Non-pigmented ciliary epithelial cell (primary cell): ENCODE measurements around the gene F11R.
"Not testable (repeated sequence)": the region's sequence is repeated elsewhere in the genome, so short reads cannot be mapped to it uniquely, and the experiment has no call there.

Experiments used
- DNase-seq: peaks from one replicate; pipeline ENCODE4 v3.0.0-alpha.2; 2010; ENCODE audit warnings: low read depth

F11R gene

GRCh38 chr1:160971618-160972056 lies 49.3 kb downstream of the F11R start:
- no peak for DNase-seq

GRCh38 chr1:160963521-160963920 lies 57.4 kb downstream of the F11R start:
- no peak for DNase-seq

GRCh38 chr1:160961419-160961818 lies 59.5 kb downstream of the F11R start:
- DNase-seq, result no peak

- no peak for DNase-seq
Measured at GRCh38 chr1:160956966-160957365, 64.0 kb downstream of the F11R start.

- no peak for DNase-seq
Measured at GRCh38 chr1:160954158-160955104, 66.5 kb downstream of the F11R start, which contains the start of gene ITLN2. Gene ITLN2, minus strand, starts transcription at chr1:160954809. Its CDS starts 68 bp downstream, at chr1:160954741.

- no peak for DNase-seq
Measured at GRCh38 chr1:160953030-160953429, 67.9 kb downstream of the F11R start.

GRCh38 chr1:160952129-160952510 lies 68.8 kb downstream of the F11R start:
- DNase-seq, result no peak

GRCh38 chr1:160951443-160952128 lies 69.4 kb downstream of the F11R start:
- no peak for DNase-seq

GRCh38 chr1:160950657-160951056 lies 70.3 kb downstream of the F11R start:
- no peak for DNase-seq

- DNase-seq, result no peak
Measured at GRCh38 chr1:160949881-160950280, 71.1 kb downstream of the F11R start.

GRCh38 chr1:160949216-160949880 lies 71.6 kb downstream of the F11R start:
- DNase-seq, result not testable (repeated sequence)

GRCh38 chr1:160947174-160947759 lies 73.7 kb downstream of the F11R start:
- not testable (repeated sequence) for DNase-seq

- DNase-seq, result not testable (repeated sequence)
Measured at GRCh38 chr1:160945881-160946280, 75.1 kb downstream of the F11R start.
